HS-27A (cell line): ENCODE results near the gene DPEP1.

Source experiments
- DNase-seq: peaks from one replicate; pipeline ENCODE4 v3.0.0-alpha.2; 2012; ENCODE audit warnings: low read depth, missing footprints

Gene DPEP1

GRCh38 chr16:89687092-89687940 lies 73.9 kb downstream of the DPEP1 start:
- no peak for DNase-seq
